H1 (cell line): ENCODE measurements around the gene HMCES. TPM values are rescaled to one million over a fixed set of nuclear protein-coding genes. Genes with fewer than 3 reads are reported as not detected.

Experiments used
- CTCF ChIA-PET: fragments of 300-600 bp; sonication (Branson Sonifier 250); formaldehyde crosslinking; loops from one replicate; lab custom pipeline; 2021; ENCODE audit not compliant: partially characterized antibody; lab: Charles Lee
- POLR2A ChIA-PET: fragments of 300-600 bp; sonication (Branson Sonifier 250); formaldehyde crosslinking; loops from one replicate; lab custom pipeline; 2021; ENCODE audit warnings: inconsistent platforms; ENCODE audit not compliant: partially characterized antibody; lab: Charles Lee
- DNase-seq, 2 experiments: peaks; one replicate each; pipeline versions ENCODE4 v3.0.0 to v3.0.0-alpha.2; 2010 to 2022; ENCODE audit warnings: low spot score in 2 of 2, low read depth in 1 of 2, mixed read lengths in 1 of 2
- FAIRE-seq: peaks from 2 replicates; lab custom pipeline; 2011; peaks lifted over from hg19 to GRCh38; lab: Jason Lieb, UNC
- H2AFZ ChIP-seq: 2 replicates; pipeline ENCODE4 v1.8.1; 2012; ENCODE audit warnings: low read length, inconsistent platforms
- H2AK5ac ChIP-seq: 2 replicates; pipeline ENCODE4 v1.6.1; 2013; ENCODE audit warnings: low read depth, low read length
- H2BK120ac ChIP-seq: replicated peaks from 2 replicates; pipeline ENCODE3; 2013; ENCODE audit warnings: low read depth, low read length, inconsistent platforms
- H2BK12ac ChIP-seq: 2 replicates; pipeline ENCODE4 v1.6.1; 2013; ENCODE audit warnings: low read depth, low read length
- H2BK15ac ChIP-seq: 2 replicates; pipeline ENCODE4 v1.6.1; 2013; ENCODE audit warnings: low read length
- H2BK20ac ChIP-seq: 2 replicates; pipeline ENCODE4 v1.6.1; 2013; ENCODE audit warnings: low read length
- H2BK5ac ChIP-seq: 2 replicates; pipeline ENCODE4 v1.6.1; 2013; ENCODE audit warnings: low read depth, low read length
- H3K14ac ChIP-seq: 2 replicates; pipeline ENCODE4 v1.6.1; 2013; ENCODE audit warnings: inconsistent platforms; ENCODE audit not compliant: insufficient read length
- H3K18ac ChIP-seq: 2 replicates; pipeline ENCODE4 v1.6.1; 2013; ENCODE audit warnings: low read length; ENCODE audit errors: extremely low read depth
- H3K23ac ChIP-seq: 2 replicates; pipeline ENCODE4 v1.6.1; 2013; ENCODE audit warnings: inconsistent platforms; ENCODE audit not compliant: insufficient read length
- H3K23me2 ChIP-seq: 2 replicates; pipeline ENCODE4 v1.6.1; 2013; ENCODE audit warnings: low read depth, low read length
- H3K27ac ChIP-seq: 2 replicates; pipeline ENCODE4 v1.6.1; 2011; ENCODE audit warnings: low read depth, low read length, inconsistent platforms
- H3K27me3 ChIP-seq, 4 experiments: replicated peaks in 1 of 4; 1 replicate in 1 of 4; 2 replicates in 3 of 4; pipeline versions ENCODE4 v1.6.1 to v1.8.1; 2011 to 2013; ENCODE audit warnings: low read length in 3 of 4, mild to moderate bottlenecking in 3 of 4, inconsistent platforms in 2 of 4, mixed read lengths in 2 of 4, moderate library complexity in 1 of 4; ENCODE audit not compliant: control insufficient read depth in 3 of 4, insufficient read depth in 3 of 4; ENCODE audit errors: extremely low read depth in 1 of 4
- H3K36me3 ChIP-seq, 4 experiments: 2 replicates each; pipeline versions ENCODE4 v1.6.1 to v1.8.1; 2011 to 2013; ENCODE audit warnings: mild to moderate bottlenecking in 4 of 4, low read length in 3 of 4, moderate library complexity in 2 of 4, control low read depth in 1 of 4, inconsistent platforms in 1 of 4; ENCODE audit not compliant: insufficient read depth in 4 of 4, control insufficient read depth in 2 of 4
- H3K4ac ChIP-seq: replicated peaks from 2 replicates; pipeline ENCODE3; 2013; ENCODE audit warnings: low read length, low read depth, mixed read lengths, inconsistent platforms; ENCODE audit not compliant: insufficient read length
- H3K4me1 ChIP-seq, 4 experiments: replicated peaks in 1 of 4; 1 replicate in 1 of 4; 2 replicates in 3 of 4; pipeline versions ENCODE4 v1.6.1 to v1.8.1; 2011 to 2013; ENCODE audit warnings: low read length in 3 of 4, inconsistent platforms in 2 of 4, mixed read lengths in 1 of 4; ENCODE audit not compliant: insufficient read depth in 4 of 4, control insufficient read depth in 3 of 4
- H3K4me2 ChIP-seq, 2 experiments: 2 replicates each; pipeline versions ENCODE4 v1.6.1 to v1.8.1; 2011 to 2013; ENCODE audit warnings: low read depth in 2 of 2, low read length in 2 of 2, control low read depth in 1 of 2, inconsistent platforms in 1 of 2, mild to moderate bottlenecking in 1 of 2; ENCODE audit not compliant: insufficient read depth in 1 of 2
- H3K4me3 ChIP-seq, 4 experiments: fragments of 200-600, 300-600 bp in 1 of 4; sonication (generic), shearing (Covaris generic), sonication (Bioruptor Twin) in 1 of 4; 2 replicates each; pipeline versions ENCODE4 v1.5.1 to v1.8.1; 2011 to 2016; ENCODE audit warnings: low read length in 4 of 4, low read depth in 3 of 4, control low read depth in 2 of 4, inconsistent platforms in 2 of 4, mild to moderate bottlenecking in 2 of 4, mixed read lengths in 1 of 4, moderate library complexity in 1 of 4; ENCODE audit not compliant: insufficient read depth in 2 of 4; ENCODE audit errors: extremely low read depth in 1 of 4
- H3K56ac ChIP-seq: replicated peaks from 2 replicates; pipeline ENCODE3; 2013; ENCODE audit warnings: low read depth, mild to moderate bottlenecking, mixed read lengths, low read length, inconsistent platforms; ENCODE audit not compliant: insufficient read length
- H3K79me1 ChIP-seq: 2 replicates; pipeline ENCODE4 v1.6.1; 2013; ENCODE audit warnings: low read depth, low read length, control low read depth
- H3K79me2 ChIP-seq, 2 experiments: 2 replicates each; pipeline versions ENCODE4 v1.6.1 to v1.8.1; 2012 to 2013; ENCODE audit warnings: low read length in 2 of 2, mild to moderate bottlenecking in 2 of 2, inconsistent platforms in 1 of 2; ENCODE audit not compliant: insufficient read depth in 2 of 2, control insufficient read depth in 1 of 2
- H3K9ac ChIP-seq, 4 experiments: replicated peaks in 1 of 4; 1 replicate in 1 of 4; 2 replicates in 3 of 4; pipeline versions ENCODE4 v1.6.1 to v1.8.1; 2011 to 2013; ENCODE audit warnings: low read depth in 3 of 4, low read length in 3 of 4, control low read depth in 2 of 4, mild to moderate bottlenecking in 2 of 4, moderate library complexity in 2 of 4, inconsistent platforms in 1 of 4; ENCODE audit errors: extremely low read depth in 1 of 4
- H3K9me3 ChIP-seq, 2 experiments: 2 replicates each; pipeline versions ENCODE4 v1.6.1 to v1.8.1; 2012 to 2013; ENCODE audit warnings: mild to moderate bottlenecking in 2 of 2, moderate library complexity in 2 of 2, control low read depth in 1 of 2, inconsistent platforms in 1 of 2, low read depth in 1 of 2, low read length in 1 of 2, mixed read lengths in 1 of 2; ENCODE audit not compliant: insufficient read depth in 2 of 2
- H4K20me1 ChIP-seq, 2 experiments: replicated peaks in 1 of 2; 2 replicates each; pipeline versions ENCODE3 to v1.8.1; 2011 to 2013; ENCODE audit warnings: inconsistent platforms in 2 of 2, low read length in 2 of 2, mild to moderate bottlenecking in 1 of 2; ENCODE audit not compliant: insufficient read depth in 2 of 2, control insufficient read depth in 1 of 2
- H4K5ac ChIP-seq: 2 replicates; pipeline ENCODE4 v1.6.1; 2013; ENCODE audit warnings: low read length, low read depth, mixed read lengths, inconsistent platforms; ENCODE audit not compliant: insufficient read length
- H4K8ac ChIP-seq: 2 replicates; pipeline ENCODE4 v1.8.0; 2013; ENCODE audit warnings: mild to moderate bottlenecking, moderate library complexity, low read length, inconsistent platforms; ENCODE audit not compliant: insufficient read depth; ENCODE audit errors: extremely low read depth
- H4K91ac ChIP-seq: replicated peaks from 2 replicates; pipeline ENCODE3; 2013; ENCODE audit warnings: low read length, mixed read lengths, inconsistent platforms; ENCODE audit not compliant: insufficient read length
- HDAC2 ChIP-seq, 2 experiments: fragments of 300-600 bp in 1 of 2; sonication (generic) in 1 of 2; IDR thresholded peaks; 2 replicates each; pipeline ENCODE4 v1.6.1; 2011 to 2012; ENCODE audit warnings: low read depth in 2 of 2, low read length in 2 of 2, mild to moderate bottlenecking in 2 of 2, moderate library complexity in 2 of 2, borderline replicate concordance in 1 of 2, inconsistent platforms in 1 of 2
- POLR2A ChIP-seq, 2 experiments: IDR thresholded peaks; 1 replicate in 1 of 2; 2 replicates in 1 of 2; pipeline ENCODE4 v1.6.1; 2011; ENCODE audit warnings: low read depth in 2 of 2, low read length in 2 of 2, mild to moderate bottlenecking in 2 of 2; ENCODE audit errors: control extremely low read depth in 1 of 2
- WGBS, 2 experiments: shearing (Covaris generic) in 1 of 2; methylation state at CpG; one replicate each; pipeline versions ENCODE4 v1.1.6 to v1.1.7; 2013 to 2015; ENCODE audit warnings: low lambda C conversion rate in 2 of 2, mixed read lengths in 2 of 2, inconsistent platforms in 1 of 2, low coverage in 1 of 2, missing lambda C conversion rate in 1 of 2; ENCODE audit not compliant: insufficient replicate concordance in 2 of 2, insufficient coverage in 1 of 2, insufficient read length in 1 of 2; ENCODE audit errors: extremely low coverage in 1 of 2, missing lambda C conversion rate in 1 of 2; 5-methylcytosine and 5-hydroxymethylcytosine counted together
- polyA plus RNA-seq, 7 experiments: library from polyadenylated mRNA; depleted of rRNA in 3 of 7; stranded (reverse) in 5 of 7; unstranded in 2 of 7; fragments of >200 nt in 5 of 7; fragments of 200-250 nt in 2 of 7; gene quantifications; 1 replicate in 5 of 7; 2 replicates in 1 of 7; 4 replicates in 1 of 7; pipeline versions ENCODE4 v1.2.1 to v1.2.3, GENCODE V29; 2011 to 2013; ENCODE audit warnings: missing spikeins in 2 of 7, mixed read lengths in 2 of 7
- total RNA-seq: library from RNA; stranded (reverse); fragmentation: NEBNext Ultra II Directional; extraction: Animal tissue kit (Norgen Biotek cat#: 25700); gene quantifications from 2 replicates; pipeline ENCODE4 v1.2.1, GENCODE V29; 2021

Gene HMCES
- total and polyA plus RNA-seq, 2 of the 8 experiments (the other 6 are each of a cell fraction or from before 2014, with no cell fraction given) = 27.6 to 49.5 TPM

- WGBS, 2 experiments = 90% methylated on average over 3 of the region's 3 CpGs; no CpG with 5 or more reads in 1 of the 2 experiments
- no peak overlapping the region for H3K23ac ChIP-seq
- H2AFZ ChIP-seq = no peak overlapping the region
- H2BK12ac ChIP-seq = no peak overlapping the region
- H4K91ac ChIP-seq = no peak overlapping the region
- H3K4ac ChIP-seq = no peak overlapping the region
- TF ChIP-seq HDAC2 (IDR thresholded peaks at IDR 0.05; ENCODE audit: borderline replicate concordance in 1 of 2, low read depth in 2 of 2, low read length in 2 of 2) (peak in 1 of 2 experiments; percentile 88; a peak in 1 of 4 replicates), POLR2A (IDR thresholded peaks at IDR 0.05; ENCODE audit: control extremely low read depth in 1 of 2, low read depth in 2 of 2, low read length in 2 of 2) (no peak)
- H3K18ac ChIP-seq = no peak overlapping the region
- H3K23me2 ChIP-seq = peaks cover 6% of the 10 kb centered on the region; the same call in 1 of the 2 replicates
- H3K14ac ChIP-seq = no peak overlapping the region
- no peaks in the 10 kb centered on the region for H3K27me3 ChIP-seq
- no peak overlapping the region for H4K5ac ChIP-seq
- FAIRE-seq = no peak
- no peak overlapping the region for H2BK20ac ChIP-seq
- H2BK120ac ChIP-seq = no peak overlapping the region
- H3K9ac ChIP-seq = no peak overlapping the region
- no peak overlapping the region for H3K27ac ChIP-seq
- H3K56ac ChIP-seq = no peak overlapping the region
- H2BK5ac ChIP-seq = no peak overlapping the region
- ChIA-PET CTCF (interaction anchor here (4.6 kb wide), 1 partner anchor 12 kb away, joined by 18 read pairs; no protein-coding TSS in a partner anchor), POLR2A (interaction anchor here (1.2 to 4.7 kb wide), 2 partner anchors 10 to 32 kb away, joined by 6 to 24 read pairs; a partner anchor contains a TSS)
- H4K20me1 ChIP-seq = peaks cover 1 to 3% of the 10 kb centered on the region in 2 experiments
- DNase-seq = no peak
- H2BK15ac ChIP-seq = no peak overlapping the region
- H4K8ac ChIP-seq = no peak overlapping the region
- peaks cover 0 to 13% (median 8%) of the 10 kb centered on the region in 4 experiments; a peak in 6 of 7 replicates for H3K4me1 ChIP-seq
- no peaks in the 10 kb centered on the region for H3K9me3 ChIP-seq
- H2AK5ac ChIP-seq = no peak overlapping the region
- H3K4me3 ChIP-seq = no peak overlapping the region
- no peak overlapping the region for H3K4me2 ChIP-seq
- no peaks in the 10 kb centered on the region for H3K79me2 ChIP-seq
- H3K79me1 ChIP-seq = no peaks in the 10 kb centered on the region
- H3K36me3 ChIP-seq = no peaks in the 10 kb centered on the region
Measured at GRCh38 chr3:129348734-129349133, 70.1 kb downstream of the HMCES start.
